ES-I3 (cell line): Measurements from ENCODE around the gene TOLLIP.

Source experiments
- H3K36me3 ChIP-seq: 2 replicates; pipeline ENCODE4 v1.6.1; 2013; ENCODE audit warnings: mild to moderate bottlenecking, low read length, control low read depth, moderate library complexity; ENCODE audit not compliant: insufficient read depth
- H3K4me1 ChIP-seq: 2 replicates; pipeline ENCODE4 v1.6.1; 2013; ENCODE audit warnings: mild to moderate bottlenecking, control low read depth, low read length; ENCODE audit not compliant: insufficient read depth
- H3K9ac ChIP-seq: 2 replicates; pipeline ENCODE4 v1.6.1; 2013; ENCODE audit warnings: low read depth, mild to moderate bottlenecking, low read length, moderate library complexity
- H3K9me3 ChIP-seq: 2 replicates; pipeline ENCODE4 v1.6.1; 2013; ENCODE audit warnings: mild to moderate bottlenecking, low read length, moderate library complexity; ENCODE audit not compliant: control insufficient read depth, insufficient read depth

TOLLIP gene

GRCh38 chr11:1280116-1281035 is 29.1 kb downstream of the TOLLIP start:
- H3K36me3 ChIP-seq = peaks cover 14% of the 10 kb centered on the region
- no peaks in the 10 kb centered on the region; the same call in 1 of the 2 replicates for H3K4me1 ChIP-seq
- no peaks in the 10 kb centered on the region for H3K9me3 ChIP-seq

GRCh38 chr11:1279674-1280055 is 29.8 kb downstream of the TOLLIP start:
- Histone ChIP-seq H3K36me3 (peaks cover 14% of the 10 kb centered on the region), H3K9ac (no peak overlapping the region), H3K4me1 (no peaks in the 10 kb centered on the region; the same call in 1 of the 2 replicates), H3K9me3 (no peaks in the 10 kb centered on the region)

More at GRCh38 chr11:1280116-1281035, 29.1 kb downstream of the TOLLIP start:
- no peak overlapping the region for H3K9ac ChIP-seq

- Histone ChIP-seq H3K9me3 (no peaks in the 10 kb centered on the region), H3K9ac (no peak overlapping the region), H3K4me1 (no peaks in the 10 kb centered on the region; the same call in 1 of the 2 replicates), H3K36me3 (peaks cover 14% of the 10 kb centered on the region)
Observed at GRCh38 chr11:1278766-1279673, 30.4 kb downstream of the TOLLIP start.

- Histone ChIP-seq H3K36me3 (peaks cover 14% of the 10 kb centered on the region), H3K9ac (no peak overlapping the region), H3K9me3 (no peaks in the 10 kb centered on the region), H3K4me1 (no peaks in the 10 kb centered on the region; the same call in 1 of the 2 replicates)
Observed at GRCh38 chr11:1277936-1278512, 31.4 kb downstream of the TOLLIP start.

- Histone ChIP-seq H3K9ac (no peak overlapping the region), H3K9me3 (no peaks in the 10 kb centered on the region), H3K36me3 (peaks cover 14% of the 10 kb centered on the region), H3K4me1 (no peaks in the 10 kb centered on the region; the same call in 1 of the 2 replicates)
Observed at GRCh38 chr11:1276866-1277615, 32.4 kb downstream of the TOLLIP start.

- peaks cover 2% of the 10 kb centered on the region; the same call in 1 of the 2 replicates for H3K4me1 ChIP-seq
- peaks cover 14% of the 10 kb centered on the region for H3K36me3 ChIP-seq
- no peaks in the 10 kb centered on the region for H3K9me3 ChIP-seq
- no peak overlapping the region for H3K9ac ChIP-seq
Observed at GRCh38 chr11:1276041-1276790, 33.2 kb downstream of the TOLLIP start.

GRCh38 chr11:1275021-1275420 is 34.4 kb downstream of the TOLLIP start:
- H3K4me1 ChIP-seq = peaks cover 5% of the 10 kb centered on the region; the same call in 1 of the 2 replicates
- H3K9me3 ChIP-seq = no peaks in the 10 kb centered on the region
- no peak overlapping the region for H3K9ac ChIP-seq
- peaks cover 14% of the 10 kb centered on the region for H3K36me3 ChIP-seq

GRCh38 chr11:1274501-1274900 is 34.9 kb downstream of the TOLLIP start:
- Histone ChIP-seq H3K36me3 (peaks cover 14% of the 10 kb centered on the region), H3K9ac (no peak overlapping the region), H3K4me1 (peaks cover 5% of the 10 kb centered on the region; the same call in 1 of the 2 replicates), H3K9me3 (no peaks in the 10 kb centered on the region)

GRCh38 chr11:1272531-1272930 is 36.9 kb downstream of the TOLLIP start:
- peaks cover 5% of the 10 kb centered on the region; the same call in 1 of the 2 replicates for H3K4me1 ChIP-seq
- H3K36me3 ChIP-seq = peaks cover 8% of the 10 kb centered on the region; the same call in 1 of the 2 replicates
- no peak overlapping the region for H3K9ac ChIP-seq
- H3K9me3 ChIP-seq = no peaks in the 10 kb centered on the region

- Histone ChIP-seq H3K36me3 (0 out of 2 replicates have a peak, but pooled peaks cover 8% of the 10 kb centered on the region), H3K9ac (no peak overlapping the region), H3K4me1 (peaks cover 5% of the 10 kb centered on the region; the same call in 1 of the 2 replicates), H3K9me3 (no peaks in the 10 kb centered on the region)
Observed at GRCh38 chr11:1271927-1272326, 37.5 kb downstream of the TOLLIP start.

GRCh38 chr11:1271406-1271805 is 38.0 kb downstream of the TOLLIP start:
- peaks cover 5% of the 10 kb centered on the region; the same call in 1 of the 2 replicates for H3K4me1 ChIP-seq

GRCh38 chr11:1271002-1271401 is 38.4 kb downstream of the TOLLIP start:
- H3K4me1 ChIP-seq = peaks cover 5% of the 10 kb centered on the region; the same call in 1 of the 2 replicates
- no peak overlapping the region for H3K9ac ChIP-seq
- no peaks in the 10 kb centered on the region for H3K9me3 ChIP-seq
- H3K36me3 ChIP-seq = 0 out of 2 replicates have a peak, but pooled peaks cover 3% of the 10 kb centered on the region

More at GRCh38 chr11:1271406-1271805, 38.0 kb downstream of the TOLLIP start:
- Histone ChIP-seq H3K9me3 (no peaks in the 10 kb centered on the region), H3K9ac (no peak overlapping the region), H3K36me3 (0 out of 2 replicates have a peak, but pooled peaks cover 7% of the 10 kb centered on the region)

- no peak overlapping the region for H3K9ac ChIP-seq
- no peaks in the 10 kb centered on the region for H3K36me3 ChIP-seq
- H3K4me1 ChIP-seq = peaks cover 5% of the 10 kb centered on the region; the same call in 1 of the 2 replicates
- no peaks in the 10 kb centered on the region for H3K9me3 ChIP-seq
Observed at GRCh38 chr11:1270476-1270875, 39.0 kb downstream of the TOLLIP start.
